ENCODE results near the gene ZMYM4. TPM values are rescaled to one million over a fixed set of nuclear protein-coding genes. Genes with fewer than 3 reads are reported as not detected.

ZMYM4 gene
- polyA plus RNA-seq, 3 donors: 12.3 to 31.8 (median 26.0) TPM

DNA sequence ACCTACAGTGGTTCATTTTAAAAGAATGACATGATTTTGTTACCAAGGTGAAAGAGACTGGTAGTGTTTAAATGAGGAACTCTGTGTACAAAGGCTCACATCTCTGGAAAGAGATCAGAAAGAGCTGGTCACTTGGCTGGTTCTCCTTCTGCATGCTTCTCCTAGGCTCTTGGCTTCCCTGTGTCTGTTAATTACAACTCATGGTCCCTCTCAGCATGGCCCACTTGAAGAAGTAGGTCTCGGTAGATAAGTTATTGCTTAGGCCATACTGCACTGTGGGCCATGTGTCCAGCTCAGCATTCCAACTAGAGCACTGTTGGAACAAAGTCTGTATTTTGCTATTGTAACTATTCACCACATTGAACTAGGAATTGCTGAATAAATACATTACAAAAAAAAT, 197.6 kb downstream of the ZMYM4 start:
- no peak overlapping the region for H3K4me3 ChIP-seq (replicated peaks in 1 of 3; ENCODE audit: low read depth in 2 of 3, low read length in 3 of 3)
- no peaks in the 10 kb centered on the region for H3K27me3 ChIP-seq (ENCODE audit: control insufficient read depth in 2 of 2, insufficient read depth in 2 of 2, low read length in 2 of 2)
- intact Hi-C loops (cut with micrococcal nuclease): no loop called here
- peaks cover 6 to 8% of the 10 kb centered on the region in 2 donors for H3K9me3 ChIP-seq (replicated peaks in 1 of 2; ENCODE audit: control insufficient read depth in 1 of 2, insufficient read depth in 1 of 2, low read length in 2 of 2)
- no peak overlapping the region for H3K4me2 ChIP-seq (replicated peaks; ENCODE audit: extremely low read depth, low read length, poor library complexity, severe bottlenecking)
- H3K36me3 ChIP-seq (replicated peaks in 1 of 2; ENCODE audit: control insufficient read depth in 1 of 2, insufficient read depth in 2 of 2, low read length in 2 of 2): peaks cover 62 to 96% of the 10 kb centered on the region in 2 donors
- peak overlapping the region in 1 of 2 donors; percentile 51 for H3K27ac ChIP-seq (ENCODE audit: low read depth in 1 of 2, low read length in 2 of 2)
- no peak for DNase-seq
- Mint-ChIP-seq H3K4me3 (no peak overlapping the region), H3K9me3 (peaks cover 5 to 13% (median 7%) of the 10 kb centered on the region in 7 donors), H3K27me3 (ENCODE audit: low read depth in 3 of 3) (no peaks in the 10 kb centered on the region), H3K36me3 (peaks cover 85 to 97% of the 10 kb centered on the region in 2 donors), H3K27ac (peak overlapping the region in 1 of 7 donors; percentile 6), H3K4me1 (peaks cover 3% of the 10 kb centered on the region)
- H3K9ac ChIP-seq (ENCODE audit: insufficient read depth, low read length, poor library complexity, severe bottlenecking): no peak overlapping the region
- H3K4me1 ChIP-seq (ENCODE audit: control insufficient read depth in 1 of 2, insufficient read depth in 2 of 2, low read length in 2 of 2): no peaks in the 10 kb centered on the region
- 100% methylated on average over 1 of the region's 1 CpG for whole genome bisulfite sequencing (ENCODE audit: insufficient coverage)
- no peaks in the 10 kb centered on the region for H3K79me2 ChIP-seq (ENCODE audit: insufficient read depth, low read length)
- TF ChIP-seq, protein P1, sequence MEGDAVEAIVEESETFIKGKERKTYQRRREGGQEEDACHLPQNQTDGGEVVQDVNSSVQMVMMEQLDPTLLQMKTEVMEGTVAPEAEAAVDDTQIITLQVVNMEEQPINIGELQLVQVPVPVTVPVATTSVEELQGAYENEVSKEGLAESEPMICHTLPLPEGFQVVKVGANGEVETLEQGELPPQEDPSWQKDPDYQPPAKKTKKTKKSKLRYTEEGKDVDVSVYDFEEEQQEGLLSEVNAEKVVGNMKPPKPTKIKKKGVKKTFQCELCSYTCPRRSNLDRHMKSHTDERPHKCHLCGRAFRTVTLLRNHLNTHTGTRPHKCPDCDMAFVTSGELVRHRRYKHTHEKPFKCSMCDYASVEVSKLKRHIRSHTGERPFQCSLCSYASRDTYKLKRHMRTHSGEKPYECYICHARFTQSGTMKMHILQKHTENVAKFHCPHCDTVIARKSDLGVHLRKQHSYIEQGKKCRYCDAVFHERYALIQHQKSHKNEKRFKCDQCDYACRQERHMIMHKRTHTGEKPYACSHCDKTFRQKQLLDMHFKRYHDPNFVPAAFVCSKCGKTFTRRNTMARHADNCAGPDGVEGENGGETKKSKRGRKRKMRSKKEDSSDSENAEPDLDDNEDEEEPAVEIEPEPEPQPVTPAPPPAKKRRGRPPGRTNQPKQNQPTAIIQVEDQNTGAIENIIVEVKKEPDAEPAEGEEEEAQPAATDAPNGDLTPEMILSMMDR (IDR thresholded peaks at IDR 0.05): no peak
- H2AFZ ChIP-seq (ENCODE audit: insufficient read depth, low read depth, low read length, poor library complexity, severe bottlenecking): no peak overlapping the region
- H4K20me1 ChIP-seq (ENCODE audit: insufficient read depth, low read length): no peaks in the 10 kb centered on the region

DNA sequence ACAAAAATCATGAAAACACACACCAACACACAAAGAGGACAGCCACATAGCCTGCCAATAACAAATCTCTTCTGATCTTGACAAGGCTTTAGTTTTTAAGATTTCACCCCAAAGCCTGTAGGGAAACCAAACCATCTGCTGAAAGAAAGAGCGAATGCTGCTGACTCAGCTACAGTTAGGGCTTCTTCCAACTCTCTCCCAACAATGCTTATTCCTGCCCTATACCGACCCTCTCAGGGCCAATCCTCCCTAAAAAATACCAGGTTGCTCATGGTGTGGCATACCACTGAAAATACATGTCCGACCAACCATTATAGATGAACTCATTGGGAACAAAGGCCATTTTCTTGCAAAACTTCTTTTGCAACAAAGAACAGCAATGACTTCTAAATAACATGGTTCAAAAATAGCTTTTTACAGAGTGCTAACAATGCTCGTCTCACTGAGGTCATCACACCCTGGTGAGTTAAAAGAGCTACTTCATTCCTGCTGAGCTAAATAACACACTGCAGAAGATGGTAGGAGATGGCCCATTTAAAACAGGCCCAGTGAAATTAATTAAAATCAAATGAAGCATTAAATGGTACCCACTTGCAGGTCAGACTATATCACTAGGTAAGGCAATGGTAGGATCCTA, 202.6 kb downstream of the ZMYM4 start:
- H3K4me2 ChIP-seq (replicated peaks; ENCODE audit: extremely low read depth, low read length, poor library complexity, severe bottlenecking): no peak overlapping the region
- Mint-ChIP-seq H3K4me3 (no peak overlapping the region), H3K4me1 (peaks cover 3% of the 10 kb centered on the region), H3K27ac (no peak overlapping the region), H3K9me3 (peaks cover 0 to 2% (median 0%) of the 10 kb centered on the region in 7 donors), H3K27me3 (ENCODE audit: low read depth in 3 of 3) (no peaks in the 10 kb centered on the region), H3K36me3 (peaks cover 69 to 91% of the 10 kb centered on the region in 2 donors)
- no peak overlapping the region for H3K9ac ChIP-seq (ENCODE audit: insufficient read depth, low read length, poor library complexity, severe bottlenecking)
- H2AFZ ChIP-seq (ENCODE audit: insufficient read depth, low read depth, low read length, poor library complexity, severe bottlenecking): no peak overlapping the region
- no peak for DNase-seq
- 100% methylated on average over 3 of the region's 4 CpGs for WGBS (ENCODE audit: insufficient coverage)
- H3K9me3 ChIP-seq (replicated peaks in 1 of 2; ENCODE audit: control insufficient read depth in 1 of 2, insufficient read depth in 1 of 2, low read length in 2 of 2): no peaks in the 10 kb centered on the region
- H4K20me1 ChIP-seq (ENCODE audit: insufficient read depth, low read length): no peaks in the 10 kb centered on the region
- no peak overlapping the region for H3K4me3 ChIP-seq (replicated peaks in 1 of 3; ENCODE audit: low read depth in 2 of 3, low read length in 3 of 3)
- H3K27me3 ChIP-seq (ENCODE audit: control insufficient read depth in 2 of 2, insufficient read depth in 2 of 2, low read length in 2 of 2): no peaks in the 10 kb centered on the region
- no peaks in the 10 kb centered on the region for H3K4me1 ChIP-seq (ENCODE audit: control insufficient read depth in 1 of 2, insufficient read depth in 2 of 2, low read length in 2 of 2)
- H3K36me3 ChIP-seq (replicated peaks in 1 of 2; ENCODE audit: control insufficient read depth in 1 of 2, insufficient read depth in 2 of 2, low read length in 2 of 2): peaks cover 54 to 91% of the 10 kb centered on the region in 2 donors
- intact Hi-C loops (cut with micrococcal nuclease): no loop called here
- H3K79me2 ChIP-seq (ENCODE audit: insufficient read depth, low read length): no peaks in the 10 kb centered on the region
- H3K27ac ChIP-seq (ENCODE audit: low read depth in 1 of 2, low read length in 2 of 2): no peak overlapping the region
- TF ChIP-seq, protein P1 (IDR thresholded peaks at IDR 0.05): no peak

Small RNA genes lying within 50 kb of the gene (small RNA-seq; reads per million reads assigned to genes)
- 1.2 reads per million for gene RF00091 (ENCODE audit: insufficient read length, low read depth)

Other genes with a start within 250 kb of the ZMYM4 start
- 10 to 100 TPM in 2 of 3 donors, 1 to 10 TPM in 1; 6.9 to 23.6 (median 11.8) TPM for gene ZMYM6, start 236.8 kb upstream of the ZMYM4 start, polyA plus RNA-seq
- 1 to 10 TPM; 3.4 to 6.1 (median 4.5) TPM for gene ZMYM1, start 189.3 kb upstream of the ZMYM4 start, polyA plus RNA-seq
- 100 to 1,000 TPM in 1 of 3 donors, 10 to 100 TPM in 2; 80.8 to 220 (median 89.2) TPM for gene SFPQ, start 75.6 kb upstream of the ZMYM4 start, polyA plus RNA-seq

Data from CD14-positive monocyte (primary cell).